A204.1 (cell line): ENCODE measurements around the gene BIRC5.
"Not testable (repeated sequence)": the region's sequence is repeated elsewhere in the genome, so short reads cannot be mapped to it uniquely, and the experiment has no call there.

Experiments used
- FAIRE-seq: peaks from 2 replicates; lab custom pipeline; 2012; peaks lifted over from hg19 to GRCh38; lab: Jason Lieb, UNC

BIRC5 gene

GRCh38 chr17:78214016-78214705 is at the start of gene BIRC5:
BIRC5 (plus strand) TSS chr17:78214253; CDS start chr17:78214317, 64 bp downstream.
- FAIRE-seq = no peak

DNA sequence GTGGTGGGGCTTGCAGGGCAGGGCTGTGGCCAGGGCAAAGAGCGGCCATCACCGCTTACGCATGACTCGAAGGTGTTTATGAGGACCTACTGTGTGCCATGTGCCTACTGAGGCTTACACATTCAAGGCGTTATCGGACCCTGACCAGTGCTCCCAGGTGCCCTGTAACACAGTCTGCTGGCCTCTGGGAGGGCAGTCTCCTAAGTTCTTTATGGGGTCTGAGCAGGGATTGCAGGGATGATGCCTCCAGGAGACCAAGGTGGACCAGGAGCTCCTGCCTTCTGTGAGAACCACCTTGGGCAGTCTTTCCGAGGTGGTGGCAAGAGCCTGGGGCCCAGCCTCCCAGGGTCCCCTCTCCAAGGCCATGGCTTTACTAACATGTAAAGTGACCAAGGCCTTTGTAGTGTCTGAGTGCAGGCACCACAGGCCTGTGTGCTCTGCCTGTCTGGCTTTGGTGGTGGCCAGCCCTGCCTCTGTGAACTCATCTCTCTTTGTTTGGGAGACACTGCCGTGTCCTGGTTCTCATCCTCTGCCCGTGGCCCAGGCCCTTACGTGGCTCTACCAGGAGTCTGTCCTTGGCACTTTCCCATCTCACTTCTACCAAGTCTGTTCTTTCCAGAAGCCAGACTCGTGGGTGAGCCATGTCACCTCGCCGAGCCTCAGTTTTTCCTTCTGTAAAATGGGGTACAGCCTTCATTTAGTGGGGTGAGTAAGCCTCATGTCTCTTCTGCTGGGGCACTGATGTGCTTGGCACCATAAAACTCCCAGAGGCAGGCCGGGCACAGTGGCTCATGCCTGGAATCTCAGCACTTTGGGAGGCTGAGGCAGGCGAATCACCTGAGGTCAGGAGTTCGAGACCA is 49.1 kb upstream of the BIRC5 start:
- no peak for FAIRE-seq

GRCh38 chr17:78166416-78166815 is 47.6 kb upstream of the BIRC5 start:
- no peak for FAIRE-seq

- FAIRE-seq = no peak
Observed at GRCh38 chr17:78168242-78168902, 45.7 kb upstream of the BIRC5 start, which contains the start of gene SYNGR2. SYNGR2 (plus strand) TSS chr17:78168581; CDS start chr17:78168617, 36 bp downstream.

DNA sequence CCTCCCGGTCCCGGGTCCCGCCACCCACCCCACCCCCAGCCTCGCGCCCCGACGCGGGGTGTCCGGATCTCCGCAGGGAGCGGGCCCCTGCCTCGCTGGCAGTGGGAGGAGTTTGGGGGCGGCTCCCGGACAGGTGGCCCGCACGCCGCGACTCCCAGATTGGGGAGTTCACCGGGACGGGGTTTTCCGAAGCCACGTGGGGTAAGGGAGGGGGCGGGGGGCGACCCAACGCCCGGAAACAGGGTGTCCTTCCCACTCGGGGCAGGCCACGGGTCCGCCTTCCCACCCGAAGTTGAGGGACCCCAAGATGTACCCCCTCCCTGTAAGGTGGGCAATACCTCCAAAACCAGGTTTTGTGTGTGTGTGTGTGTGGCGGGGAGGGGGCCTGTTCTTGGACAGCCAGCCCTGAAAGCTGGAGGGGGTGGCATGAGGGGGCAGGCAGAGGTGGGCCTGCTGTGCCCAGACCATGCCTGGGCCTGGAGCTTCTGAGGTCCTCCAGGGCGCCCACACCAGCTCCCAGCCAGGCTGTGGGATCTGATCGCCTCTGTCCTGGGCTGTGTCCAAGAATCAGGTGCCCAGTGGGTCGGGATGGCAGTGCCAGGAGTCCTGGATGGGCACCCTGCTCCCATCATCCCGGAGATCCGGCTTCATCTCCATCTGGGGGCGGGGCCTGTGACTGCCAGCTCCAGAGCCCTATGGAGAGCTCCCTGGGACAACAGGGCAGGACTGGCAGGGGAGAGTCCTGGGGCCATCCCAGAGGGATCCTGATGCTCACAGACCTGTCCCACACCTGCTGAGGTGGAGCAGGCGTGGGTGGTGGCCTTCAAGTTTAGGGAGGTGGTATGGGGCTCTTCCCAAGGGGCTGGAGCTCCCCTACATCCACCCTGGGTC is 44.9 kb upstream of the BIRC5 start:
- no peak for FAIRE-seq

GRCh38 chr17:78170692-78171590 is 43.1 kb upstream of the BIRC5 start:
- no peak for FAIRE-seq

DNA sequence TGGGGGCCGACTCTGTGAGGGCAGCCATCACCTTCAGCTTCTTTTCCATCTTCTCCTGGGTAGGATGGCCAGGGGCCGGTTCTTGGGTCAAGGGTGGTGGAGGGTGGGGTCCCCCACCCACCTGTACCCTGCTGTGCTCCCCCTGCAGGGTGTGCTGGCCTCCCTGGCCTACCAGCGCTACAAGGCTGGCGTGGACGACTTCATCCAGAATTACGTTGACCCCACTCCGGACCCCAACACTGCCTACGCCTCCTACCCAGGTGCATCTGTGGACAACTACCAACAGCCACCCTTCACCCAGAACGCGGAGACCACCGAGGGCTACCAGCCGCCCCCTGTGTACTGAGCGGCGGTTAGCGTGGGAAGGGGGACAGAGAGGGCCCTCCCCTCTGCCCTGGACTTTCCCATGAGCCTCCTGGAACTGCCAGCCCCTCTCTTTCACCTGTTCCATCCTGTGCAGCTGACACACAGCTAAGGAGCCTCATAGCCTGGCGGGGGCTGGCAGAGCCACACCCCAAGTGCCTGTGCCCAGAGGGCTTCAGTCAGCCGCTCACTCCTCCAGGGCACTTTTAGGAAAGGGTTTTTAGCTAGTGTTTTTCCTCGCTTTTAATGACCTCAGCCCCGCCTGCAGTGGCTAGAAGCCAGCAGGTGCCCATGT is 42.3 kb upstream of the BIRC5 start:
- FAIRE-seq = not testable (repeated sequence)

DNA sequence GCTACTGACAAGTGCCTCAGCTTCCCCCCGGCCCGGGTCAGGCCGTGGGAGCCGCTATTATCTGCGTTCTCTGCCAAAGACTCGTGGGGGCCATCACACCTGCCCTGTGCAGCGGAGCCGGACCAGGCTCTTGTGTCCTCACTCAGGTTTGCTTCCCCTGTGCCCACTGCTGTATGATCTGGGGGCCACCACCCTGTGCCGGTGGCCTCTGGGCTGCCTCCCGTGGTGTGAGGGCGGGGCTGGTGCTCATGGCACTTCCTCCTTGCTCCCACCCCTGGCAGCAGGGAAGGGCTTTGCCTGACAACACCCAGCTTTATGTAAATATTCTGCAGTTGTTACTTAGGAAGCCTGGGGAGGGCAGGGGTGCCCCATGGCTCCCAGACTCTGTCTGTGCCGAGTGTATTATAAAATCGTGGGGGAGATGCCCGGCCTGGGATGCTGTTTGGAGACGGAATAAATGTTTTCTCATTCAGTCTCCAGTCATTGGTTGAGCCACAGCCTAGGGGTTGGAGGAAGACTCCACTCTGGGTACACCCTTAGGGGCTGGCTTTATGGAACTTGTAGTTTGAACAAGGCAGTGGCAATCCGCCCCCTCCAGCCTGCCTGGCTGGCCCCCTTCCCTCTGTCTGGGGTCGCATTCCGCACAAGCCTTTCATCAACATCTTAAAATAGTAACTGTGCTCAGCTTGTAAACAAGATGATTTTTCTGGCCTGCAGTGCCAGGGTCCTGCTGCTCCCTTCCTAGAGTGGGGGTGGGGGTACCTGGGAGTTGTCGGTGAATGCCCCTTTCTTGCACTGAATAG is 41.6 kb upstream of the BIRC5 start:
- no peak for FAIRE-seq

DNA sequence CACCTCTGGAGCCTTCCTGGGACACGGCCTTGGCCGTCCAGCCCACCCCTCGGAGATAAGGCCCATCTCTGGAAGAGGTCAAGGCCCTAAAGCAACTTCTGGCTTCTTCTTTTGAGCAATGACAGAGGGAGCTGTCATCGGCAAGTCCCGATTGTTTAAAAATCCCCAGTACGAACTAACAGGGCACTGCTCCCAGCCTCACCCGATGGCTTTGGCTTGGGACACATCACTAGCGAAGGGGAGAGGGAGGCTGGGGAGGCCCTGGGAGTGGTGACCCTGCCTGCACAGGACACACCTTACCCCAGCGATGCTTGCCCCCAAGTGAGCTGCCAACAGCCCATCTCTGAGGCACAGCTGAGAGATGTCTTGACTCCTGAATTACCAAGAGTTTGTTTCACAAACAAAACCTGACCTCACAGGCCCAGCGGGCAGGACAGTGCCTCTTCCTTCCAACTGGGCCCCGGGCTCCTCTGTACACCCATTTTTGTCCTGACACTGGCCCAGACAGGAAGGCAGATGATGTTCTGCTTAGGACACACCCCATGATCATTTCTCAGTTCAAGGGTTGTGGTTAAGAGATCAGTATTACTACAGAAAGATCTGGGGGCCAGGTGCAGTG is 40.8 kb upstream of the BIRC5 start:
- FAIRE-seq = no peak

DNA sequence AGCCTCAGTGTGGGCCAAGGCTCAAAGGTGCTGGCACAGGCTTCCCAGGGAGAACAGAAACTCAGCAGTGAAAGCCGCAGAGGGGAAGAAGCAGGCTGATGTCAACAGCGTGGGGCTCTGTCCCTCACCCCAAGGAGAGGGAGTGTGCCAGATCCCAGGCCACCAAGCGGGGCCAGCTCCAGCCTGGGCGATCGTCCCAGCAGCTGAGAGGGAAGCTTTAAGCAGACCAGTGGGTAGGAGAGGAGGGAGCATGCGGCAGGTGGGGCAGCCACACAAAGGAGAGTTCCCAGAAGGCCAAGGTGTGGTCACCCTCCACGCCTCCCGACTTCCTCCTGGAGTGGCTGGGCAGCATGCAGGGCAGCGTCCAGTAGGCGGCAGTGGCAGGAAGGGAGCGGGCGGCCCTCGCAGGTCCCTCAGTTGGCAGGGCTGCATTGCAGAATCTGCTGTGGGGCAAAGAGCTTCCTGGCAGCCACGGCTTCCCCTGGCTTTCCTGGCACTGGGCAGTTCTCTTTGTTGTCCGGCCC is 39.6 kb upstream of the BIRC5 start:
- FAIRE-seq = no peak

DNA sequence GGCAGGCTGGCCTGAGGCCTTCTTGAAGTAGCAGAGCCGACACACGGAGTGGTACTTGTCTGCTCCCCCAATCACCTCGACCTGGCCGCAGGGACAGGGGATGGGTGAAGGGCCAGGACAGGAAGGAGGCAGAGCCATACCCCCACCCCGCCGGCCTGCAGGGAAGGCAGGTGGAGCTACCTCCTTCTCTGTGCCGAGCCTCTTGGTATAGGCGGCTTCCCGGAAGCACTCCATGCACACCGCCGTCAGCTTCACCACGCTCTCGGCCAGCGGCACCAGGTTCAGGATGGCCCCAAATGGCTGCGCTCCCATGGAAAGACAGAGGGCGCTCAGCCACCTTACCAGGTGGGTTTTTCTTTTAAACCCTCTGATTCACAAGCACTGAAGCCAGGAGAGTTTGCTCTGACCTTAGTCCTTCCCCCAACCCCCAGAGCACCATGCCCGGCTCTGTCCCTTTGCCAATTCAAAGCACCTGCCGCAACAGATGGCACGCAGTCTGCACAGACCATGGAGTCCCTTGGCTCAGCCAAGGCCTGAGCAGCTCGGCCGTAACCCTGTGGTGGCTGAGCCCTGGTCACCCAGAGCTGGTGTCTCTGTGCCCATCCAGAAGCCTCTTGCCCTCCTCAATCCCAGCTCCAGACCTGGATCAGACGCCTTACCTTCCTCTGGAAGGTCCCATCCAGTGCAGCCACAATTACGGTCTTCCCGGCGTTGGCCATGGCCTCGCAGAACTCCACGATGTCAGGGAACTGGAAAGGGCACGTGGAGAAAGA is 39.0 kb upstream of the BIRC5 start:
- FAIRE-seq = no peak

DNA sequence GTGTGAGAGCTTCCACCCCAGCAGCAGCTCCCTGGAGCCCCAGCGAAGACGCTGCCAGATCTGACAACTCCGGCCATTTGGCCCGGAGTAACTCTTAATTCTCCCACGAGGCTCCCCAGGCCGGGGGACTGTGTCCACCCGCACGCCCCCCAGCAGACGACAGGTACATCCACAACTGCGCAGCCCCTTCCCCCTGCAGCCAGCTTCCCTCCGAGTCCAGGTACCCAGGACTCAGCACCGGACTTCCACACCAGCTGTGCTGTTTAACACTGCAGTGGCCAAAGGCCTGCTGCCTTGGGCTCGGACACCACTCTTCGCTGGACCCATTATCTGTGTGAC is 38.4 kb upstream of the BIRC5 start:
- FAIRE-seq = no peak

GRCh38 chr17:78176548-78177025 is 37.5 kb upstream of the BIRC5 start:
- no peak for FAIRE-seq

DNA sequence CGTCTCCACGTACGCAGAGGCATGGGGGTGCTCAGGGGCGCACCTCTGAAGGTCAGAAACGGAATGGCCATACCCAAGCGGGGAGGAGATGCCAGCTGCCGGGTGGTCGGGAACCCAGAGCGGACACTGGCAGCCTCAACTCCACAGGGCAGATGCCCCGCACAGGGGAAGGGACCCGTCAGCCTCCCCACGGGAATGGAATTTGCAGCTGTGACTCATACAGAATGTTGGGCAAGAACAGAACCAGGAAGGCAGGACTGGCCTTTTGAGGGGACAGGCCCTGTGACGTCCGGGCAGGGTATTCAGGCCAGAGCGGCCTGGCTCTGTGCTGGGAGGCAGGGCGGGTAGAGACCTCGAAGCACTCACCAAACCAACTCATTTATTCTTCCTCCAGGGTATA is 34.7 kb upstream of the BIRC5 start:
- FAIRE-seq = no peak

GRCh38 chr17:78180083-78180482 is 34.0 kb upstream of the BIRC5 start:
- no peak for FAIRE-seq

DNA sequence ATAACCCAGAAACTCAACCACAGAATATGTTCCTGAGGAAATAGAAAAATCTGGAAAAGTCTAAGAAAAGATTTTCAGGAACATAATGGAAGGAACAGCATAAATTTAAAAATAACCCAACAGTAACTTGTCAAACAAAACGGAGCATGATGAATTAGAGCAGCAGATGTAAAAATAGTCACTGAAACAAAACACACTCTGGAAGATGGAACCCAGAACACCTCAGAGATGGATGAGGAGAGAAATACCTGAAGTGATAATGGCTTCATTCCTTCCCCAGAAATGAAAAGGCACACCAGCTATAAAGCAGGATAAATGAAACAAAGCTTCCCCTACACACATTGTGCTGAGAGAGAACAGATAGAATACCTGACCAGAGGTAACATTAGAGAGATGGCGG is 33.5 kb upstream of the BIRC5 start:
- FAIRE-seq = no peak

DNA sequence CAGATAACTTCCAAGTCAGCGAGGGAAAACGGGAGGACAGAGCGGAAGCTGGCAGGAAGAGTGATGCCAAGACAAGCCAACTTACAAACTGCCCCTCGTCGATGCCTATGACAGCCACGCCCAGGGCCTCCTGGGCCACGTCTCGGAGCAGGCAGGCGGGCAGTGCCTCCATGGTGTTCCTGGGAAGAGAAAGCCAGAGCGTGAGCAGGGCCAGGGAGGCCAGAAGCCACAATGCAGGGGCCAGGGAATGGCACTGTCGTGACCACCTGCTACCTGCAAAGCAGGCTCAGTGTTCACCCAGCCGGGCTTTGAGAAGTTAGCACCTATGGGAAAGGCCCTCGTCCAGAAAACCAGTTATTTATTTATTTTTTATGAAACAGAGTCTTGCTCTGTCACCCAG is 31.5 kb upstream of the BIRC5 start:
- no peak for FAIRE-seq

GRCh38 chr17:78183916-78184315 is 30.1 kb upstream of the BIRC5 start:
- FAIRE-seq = no peak
